SK-N-SH (cell line): ENCODE data around the gene ENTHD1.
A peak's percentile ranks its signal among the peaks of the same experiment; 100 is the strongest.

ENCODE experiments used
- CHD2 ChIP-seq: fragments of 150-350 bp; IDR thresholded peaks from 2 replicates; pipeline ENCODE4 v1.6.1; 2018; ENCODE audit warnings: low read length; ENCODE audit not compliant: partially characterized antibody
- EP300 ChIP-seq, 2 experiments: IDR thresholded peaks; 2 replicates each; pipeline versions ENCODE4 v1.4.0 to v1.6.1; 2012; ENCODE audit warnings: borderline replicate concordance in 1 of 2, low read depth in 1 of 2, low read length in 1 of 2
- EZH2phosphoT487 ChIP-seq: fragments of 200-600 bp; sonication (generic); IDR thresholded peaks from 2 replicates; pipeline ENCODE4 v1.6.1; 2017; ENCODE audit warnings: low read depth, mixed run types, mild to moderate bottlenecking, antibody characterized with exemption, moderate library complexity, borderline replicate concordance
- FOXJ3 ChIP-seq: sonication (generic); formaldehyde crosslinking; IDR thresholded peaks from 2 replicates; pipeline ENCODE4 v1.5.1; 2020; ENCODE audit warnings: mild to moderate bottlenecking, missing genetic modification reagents
- GABPA ChIP-seq: IDR thresholded peaks from 2 replicates; pipeline ENCODE4 v1.4.0; 2012; ENCODE audit warnings: low read depth, mild to moderate bottlenecking
- POLR2AphosphoS5 ChIP-seq: IDR thresholded peaks from 2 replicates; pipeline ENCODE4 v1.6.1; 2012; ENCODE audit warnings: low read depth, low read length
- RAD21 ChIP-seq: IDR thresholded peaks from 2 replicates; pipeline ENCODE4 v1.6.1; 2012; ENCODE audit warnings: mild to moderate bottlenecking, low read length
- TAF1 ChIP-seq: IDR thresholded peaks from 2 replicates; pipeline ENCODE4 v1.6.1; 2012; ENCODE audit warnings: low read depth, mild to moderate bottlenecking, low read length, moderate library complexity, borderline replicate concordance
- TCF12 ChIP-seq: IDR thresholded peaks from 2 replicates; pipeline ENCODE4 v1.4.0; 2012
- TEAD4 ChIP-seq: IDR thresholded peaks from 2 replicates; pipeline ENCODE4 v1.4.0; 2012; ENCODE audit warnings: mild to moderate bottlenecking, borderline replicate concordance; ENCODE audit not compliant: insufficient read depth
- TF ChIP-seq, protein P1 (sequence below): fragments of 200-600 bp; sonication (generic); IDR thresholded peaks from 2 replicates; pipeline ENCODE4 v1.6.1; 2017; ENCODE audit warnings: antibody characterized with exemption, mild to moderate bottlenecking, moderate library complexity
- TF ChIP-seq, protein P2 (sequence below): IDR thresholded peaks from 2 replicates; pipeline ENCODE4 v1.6.1; 2012; ENCODE audit warnings: mild to moderate bottlenecking, low read depth, low read length, moderate library complexity

DNA sequence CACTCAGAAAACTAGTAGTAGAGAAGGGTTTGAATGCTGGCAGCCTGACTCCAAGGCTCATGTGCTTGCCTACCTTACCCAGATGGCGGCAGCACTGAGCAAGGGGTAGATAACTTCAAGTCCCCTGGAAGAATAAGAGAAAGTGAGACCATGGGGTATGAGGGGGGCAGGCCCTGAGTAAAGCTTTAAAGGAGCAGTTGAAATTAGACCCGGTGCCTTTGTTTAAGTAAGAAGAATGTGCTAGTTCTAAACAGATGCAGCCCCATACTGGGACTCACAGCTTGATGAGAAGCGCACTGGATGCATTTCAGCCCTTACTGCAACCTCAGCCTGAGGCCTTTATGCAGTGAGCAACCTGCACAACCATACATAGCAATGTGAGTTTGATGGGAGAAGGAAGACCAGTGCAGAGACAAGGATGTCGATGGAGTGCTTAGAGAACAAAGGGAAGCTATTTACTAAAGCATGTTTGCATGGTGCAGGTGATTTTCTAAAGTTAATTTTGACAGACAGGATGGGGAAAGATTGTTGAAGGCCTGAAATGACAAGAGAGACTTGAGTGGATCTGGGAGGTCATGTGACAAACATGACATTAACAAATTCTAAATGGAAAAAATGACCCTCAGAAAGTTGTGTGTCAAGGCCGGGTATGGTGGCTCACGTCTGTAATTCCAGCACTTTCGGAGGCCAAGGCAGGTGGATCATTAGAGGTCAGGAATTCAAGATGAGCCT is 39.5 kb upstream of the ENTHD1 start:
- no peak for TF ChIP-seq TCF12
- TF ChIP-seq TAF1 = no peak
- TF ChIP-seq TEAD4 = no peak
- no peak for TF ChIP-seq POLR2AphosphoS5
- no peak for TF ChIP-seq EP300 (IDR thresholded peaks at IDR 0.05; ENCODE audit: borderline replicate concordance in 1 of 2, low read depth in 1 of 2, low read length in 1 of 2)
- TF ChIP-seq, protein P1, sequence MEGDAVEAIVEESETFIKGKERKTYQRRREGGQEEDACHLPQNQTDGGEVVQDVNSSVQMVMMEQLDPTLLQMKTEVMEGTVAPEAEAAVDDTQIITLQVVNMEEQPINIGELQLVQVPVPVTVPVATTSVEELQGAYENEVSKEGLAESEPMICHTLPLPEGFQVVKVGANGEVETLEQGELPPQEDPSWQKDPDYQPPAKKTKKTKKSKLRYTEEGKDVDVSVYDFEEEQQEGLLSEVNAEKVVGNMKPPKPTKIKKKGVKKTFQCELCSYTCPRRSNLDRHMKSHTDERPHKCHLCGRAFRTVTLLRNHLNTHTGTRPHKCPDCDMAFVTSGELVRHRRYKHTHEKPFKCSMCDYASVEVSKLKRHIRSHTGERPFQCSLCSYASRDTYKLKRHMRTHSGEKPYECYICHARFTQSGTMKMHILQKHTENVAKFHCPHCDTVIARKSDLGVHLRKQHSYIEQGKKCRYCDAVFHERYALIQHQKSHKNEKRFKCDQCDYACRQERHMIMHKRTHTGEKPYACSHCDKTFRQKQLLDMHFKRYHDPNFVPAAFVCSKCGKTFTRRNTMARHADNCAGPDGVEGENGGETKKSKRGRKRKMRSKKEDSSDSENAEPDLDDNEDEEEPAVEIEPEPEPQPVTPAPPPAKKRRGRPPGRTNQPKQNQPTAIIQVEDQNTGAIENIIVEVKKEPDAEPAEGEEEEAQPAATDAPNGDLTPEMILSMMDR = peak; percentile 44
- TF ChIP-seq, protein P2, sequence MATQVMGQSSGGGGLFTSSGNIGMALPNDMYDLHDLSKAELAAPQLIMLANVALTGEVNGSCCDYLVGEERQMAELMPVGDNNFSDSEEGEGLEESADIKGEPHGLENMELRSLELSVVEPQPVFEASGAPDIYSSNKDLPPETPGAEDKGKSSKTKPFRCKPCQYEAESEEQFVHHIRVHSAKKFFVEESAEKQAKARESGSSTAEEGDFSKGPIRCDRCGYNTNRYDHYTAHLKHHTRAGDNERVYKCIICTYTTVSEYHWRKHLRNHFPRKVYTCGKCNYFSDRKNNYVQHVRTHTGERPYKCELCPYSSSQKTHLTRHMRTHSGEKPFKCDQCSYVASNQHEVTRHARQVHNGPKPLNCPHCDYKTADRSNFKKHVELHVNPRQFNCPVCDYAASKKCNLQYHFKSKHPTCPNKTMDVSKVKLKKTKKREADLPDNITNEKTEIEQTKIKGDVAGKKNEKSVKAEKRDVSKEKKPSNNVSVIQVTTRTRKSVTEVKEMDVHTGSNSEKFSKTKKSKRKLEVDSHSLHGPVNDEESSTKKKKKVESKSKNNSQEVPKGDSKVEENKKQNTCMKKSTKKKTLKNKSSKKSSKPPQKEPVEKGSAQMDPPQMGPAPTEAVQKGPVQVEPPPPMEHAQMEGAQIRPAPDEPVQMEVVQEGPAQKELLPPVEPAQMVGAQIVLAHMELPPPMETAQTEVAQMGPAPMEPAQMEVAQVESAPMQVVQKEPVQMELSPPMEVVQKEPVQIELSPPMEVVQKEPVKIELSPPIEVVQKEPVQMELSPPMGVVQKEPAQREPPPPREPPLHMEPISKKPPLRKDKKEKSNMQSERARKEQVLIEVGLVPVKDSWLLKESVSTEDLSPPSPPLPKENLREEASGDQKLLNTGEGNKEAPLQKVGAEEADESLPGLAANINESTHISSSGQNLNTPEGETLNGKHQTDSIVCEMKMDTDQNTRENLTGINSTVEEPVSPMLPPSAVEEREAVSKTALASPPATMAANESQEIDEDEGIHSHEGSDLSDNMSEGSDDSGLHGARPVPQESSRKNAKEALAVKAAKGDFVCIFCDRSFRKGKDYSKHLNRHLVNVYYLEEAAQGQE = no peak
- no peak for TF ChIP-seq GABPA
- TF ChIP-seq EZH2phosphoT487 = no peak
- TF ChIP-seq RAD21 = 0 out of 2 replicates have a peak, but pooled peaks have one; percentile 5
- TF ChIP-seq FOXJ3 (CRISPR knock-in tag) = no peak
- no peak for TF ChIP-seq CHD2
